ENCODE results near the gene PHLDA3. TPM values are rescaled to one million over a fixed set of nuclear protein-coding genes. Genes with fewer than 3 reads are reported as not detected.

The PHLDA3 gene
- total and polyA plus RNA-seq, 2 of the 4 experiments (the other 2 are of a cell fraction) = 41.6 to 102 TPM

DNA sequence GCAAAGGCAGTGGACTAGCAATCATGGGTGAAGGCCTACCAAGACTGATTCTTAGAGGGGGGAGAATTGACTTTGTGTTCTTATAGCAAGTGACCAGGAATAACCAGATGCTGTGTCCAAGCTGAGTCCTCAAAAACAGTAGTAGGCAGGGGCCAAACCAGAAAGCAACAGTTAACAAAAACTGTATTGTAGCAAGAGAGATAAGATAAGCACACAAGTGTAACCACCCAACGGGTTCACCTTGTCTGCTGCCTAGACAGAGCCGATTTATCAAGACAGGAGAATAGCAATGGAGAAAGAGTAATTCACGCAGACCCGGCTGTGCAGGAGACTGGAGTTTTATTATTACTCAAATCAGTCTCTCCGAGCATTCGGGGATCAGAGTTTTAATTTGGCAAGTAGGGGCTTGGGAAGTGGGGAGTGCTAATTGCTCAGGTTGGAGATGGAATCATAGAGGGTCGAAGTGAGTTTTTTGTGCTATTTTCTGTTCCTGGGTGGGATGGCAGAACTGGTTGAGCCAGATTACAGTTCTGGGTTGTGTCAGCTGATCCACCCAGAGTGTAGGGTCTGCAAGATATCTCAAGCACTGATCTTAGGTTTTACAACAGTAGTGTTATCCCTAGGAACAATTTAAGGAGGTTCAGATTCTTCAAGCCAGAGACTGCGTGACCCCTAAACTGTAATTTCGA, 46.2 kb upstream of the PHLDA3 start:
- no TSS peak for BruUV-seq (replicated peaks)
- ChIA-PET CTCF (interaction anchor here (6.2 kb wide), 1 partner anchor 33 kb away, joined by 103 read pairs; no protein-coding TSS in a partner anchor), POLR2A (ENCODE audit: unreplicated experiment) (interaction anchor here (0.6 kb wide), 1 partner anchor 87 kb away, joined by 3 read pairs; no protein-coding TSS in a partner anchor)
- H4K91ac ChIP-seq (ENCODE audit: insufficient read depth, low read depth, low read length) = no peak overlapping the region
- H3K9me1 ChIP-seq (ENCODE audit: insufficient read depth, low read length) = no peaks in the 10 kb centered on the region
- no peaks in the 10 kb centered on the region for H4K20me1 ChIP-seq (ENCODE audit: insufficient read depth, low read length)
- H2BK20ac ChIP-seq (ENCODE audit: low read depth, low read length) = no peak overlapping the region
- H3K79me1 ChIP-seq (ENCODE audit: low read depth in 1 of 2, low read length in 2 of 2) = no peaks in the 10 kb centered on the region; a peak in 1 of 4 replicates
- no peak overlapping the region for H2BK5ac ChIP-seq (ENCODE audit: low read depth, low read length, poor library complexity, severe bottlenecking)
- H3K9ac ChIP-seq (ENCODE audit: low read depth, low read length) = no peak overlapping the region
- no peak overlapping the region for H4K8ac ChIP-seq (ENCODE audit: low read depth in 2 of 2, low read length in 2 of 2)
- WGBS, 2 experiments (ENCODE audit: extremely low coverage in 2 of 2, insufficient read length in 1 of 2) = 81% methylated on average over 3 of the region's 9 CpGs; no CpG with 5 or more reads in 1 of the 2 experiments
- no peaks in the 10 kb centered on the region for H3K27me3 ChIP-seq (ENCODE audit: control insufficient read depth, insufficient read depth, low read length)
- no peak for ATAC-seq (ENCODE audit: low read depth)
- H3K36me3 ChIP-seq (ENCODE audit: control insufficient read depth, insufficient read depth, low read length) = no peaks in the 10 kb centered on the region
- H2BK120ac ChIP-seq (ENCODE audit: low read depth, low read length) = no peak overlapping the region
- H3K18ac ChIP-seq (ENCODE audit: low read depth, low read length) = no peak overlapping the region
- intact Hi-C loops (cut with micrococcal nuclease) (no loop called here), dilution Hi-C loops (cut with HindIII; ENCODE audit: low sequenced_read_pairs, unreplicated experiment) (no loop called here), in situ Hi-C loops (cut with MboI; ENCODE audit: low sequenced_read_pairs) (loop anchor here (10.0 kb wide), 1 partner anchor 70 kb away; no protein-coding TSS in a partner anchor)
- H4K5ac ChIP-seq (ENCODE audit: low read depth, low read length) = no peak overlapping the region
- H3K4me3 ChIP-seq (ENCODE audit: insufficient read depth, low read depth, low read length) = no peak overlapping the region
- no peak overlapping the region for H3K4ac ChIP-seq (ENCODE audit: low read depth, low read length)
- no peak for TF ChIP-seq CHD1 (IDR thresholded peaks at IDR 0.05; ENCODE audit: low read depth, low read length)
- TF ChIP-seq, protein P1, sequence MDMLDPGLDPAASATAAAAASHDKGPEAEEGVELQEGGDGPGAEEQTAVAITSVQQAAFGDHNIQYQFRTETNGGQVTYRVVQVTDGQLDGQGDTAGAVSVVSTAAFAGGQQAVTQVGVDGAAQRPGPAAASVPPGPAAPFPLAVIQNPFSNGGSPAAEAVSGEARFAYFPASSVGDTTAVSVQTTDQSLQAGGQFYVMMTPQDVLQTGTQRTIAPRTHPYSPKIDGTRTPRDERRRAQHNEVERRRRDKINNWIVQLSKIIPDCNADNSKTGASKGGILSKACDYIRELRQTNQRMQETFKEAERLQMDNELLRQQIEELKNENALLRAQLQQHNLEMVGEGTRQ (IDR thresholded peaks at IDR 0.05; ENCODE audit: low read depth, low read length) = no peak
- no peak for TF ChIP-seq MAZ (IDR thresholded peaks at IDR 0.05; ENCODE audit: borderline replicate concordance, low read depth, low read length)
- TF ChIP-seq SMC3 (IDR thresholded peaks at IDR 0.05; ENCODE audit: low read depth, low read length) = no peak
- no peak for TF ChIP-seq MXI1 (IDR thresholded peaks at IDR 0.05; ENCODE audit: borderline replicate concordance, low read depth, low read length)
- no peak for TF ChIP-seq RFX5 (IDR thresholded peaks at IDR 0.05; ENCODE audit: low read depth, low read length)
- TF ChIP-seq, protein P2, sequence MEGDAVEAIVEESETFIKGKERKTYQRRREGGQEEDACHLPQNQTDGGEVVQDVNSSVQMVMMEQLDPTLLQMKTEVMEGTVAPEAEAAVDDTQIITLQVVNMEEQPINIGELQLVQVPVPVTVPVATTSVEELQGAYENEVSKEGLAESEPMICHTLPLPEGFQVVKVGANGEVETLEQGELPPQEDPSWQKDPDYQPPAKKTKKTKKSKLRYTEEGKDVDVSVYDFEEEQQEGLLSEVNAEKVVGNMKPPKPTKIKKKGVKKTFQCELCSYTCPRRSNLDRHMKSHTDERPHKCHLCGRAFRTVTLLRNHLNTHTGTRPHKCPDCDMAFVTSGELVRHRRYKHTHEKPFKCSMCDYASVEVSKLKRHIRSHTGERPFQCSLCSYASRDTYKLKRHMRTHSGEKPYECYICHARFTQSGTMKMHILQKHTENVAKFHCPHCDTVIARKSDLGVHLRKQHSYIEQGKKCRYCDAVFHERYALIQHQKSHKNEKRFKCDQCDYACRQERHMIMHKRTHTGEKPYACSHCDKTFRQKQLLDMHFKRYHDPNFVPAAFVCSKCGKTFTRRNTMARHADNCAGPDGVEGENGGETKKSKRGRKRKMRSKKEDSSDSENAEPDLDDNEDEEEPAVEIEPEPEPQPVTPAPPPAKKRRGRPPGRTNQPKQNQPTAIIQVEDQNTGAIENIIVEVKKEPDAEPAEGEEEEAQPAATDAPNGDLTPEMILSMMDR (conservative IDR thresholded peaks at IDR 0.05; ENCODE audit: low read depth, low read length) = no peak
- TF ChIP-seq BHLHE40 (IDR thresholded peaks at IDR 0.05; ENCODE audit: low read depth, low read length) = no peak
- no peak for TF ChIP-seq CEBPB (IDR thresholded peaks at IDR 0.05; ENCODE audit: low read depth, low read length)
- no peak for TF ChIP-seq FOS (IDR thresholded peaks at IDR 0.05; ENCODE audit: low read depth, low read length)
- no peak for TF ChIP-seq POLR2A (IDR thresholded peaks at IDR 0.05; ENCODE audit: low read depth, low read length)
- TF ChIP-seq RCOR1 (IDR thresholded peaks at IDR 0.05; ENCODE audit: insufficient replicate concordance, low read length) = no peak
- no peak for DNase-seq
- H3K56ac ChIP-seq (ENCODE audit: extremely low read depth, insufficient read depth, low read length) = no peak overlapping the region
- H3K14ac ChIP-seq (replicated peaks; ENCODE audit: low read depth, low read length) = no peak overlapping the region
- peaks cover 5% of the 10 kb centered on the region for H3K4me1 ChIP-seq (ENCODE audit: control insufficient read depth, insufficient read depth, low read length)
- no peak overlapping the region for H2AK9ac ChIP-seq (replicated peaks; ENCODE audit: low read depth, low read length, poor library complexity)
- no peak overlapping the region for H3K27ac ChIP-seq (ENCODE audit: insufficient read depth, low read length)
- no peak overlapping the region for H3K4me2 ChIP-seq (ENCODE audit: low read depth, low read length)
- no peaks in the 10 kb centered on the region for H3K9me3 ChIP-seq (ENCODE audit: control insufficient read depth, insufficient read depth, low read length)
- no peak overlapping the region for H3K23ac ChIP-seq (ENCODE audit: low read depth, low read length)
- no peak overlapping the region for H2AFZ ChIP-seq (replicated peaks; ENCODE audit: low read length, poor library complexity)
- no peak overlapping the region for H2AK5ac ChIP-seq (ENCODE audit: low read depth, low read length)
- H2BK15ac ChIP-seq (ENCODE audit: low read depth, low read length) = no peak overlapping the region
